Subcutaneous adipose tissue (tissue), 4 donors: ENCODE measurements around the gene NPNT. TPM values are rescaled to one million over a fixed set of nuclear protein-coding genes. Genes with fewer than 3 reads are reported as not detected.

Source experiments
- CTCF ChIP-seq: fragments of 450-650 bp; IDR thresholded peaks from one replicate; pipeline ENCODE4 v1.5.1; 2016; ENCODE audit warnings: low read depth, mild to moderate bottlenecking, control low read depth, antibody characterized with exemption, moderate library complexity
- total RNA-seq, 4 donors: library from RNA; depleted of rRNA; stranded (reverse); fragments of >200 nt; gene quantifications; one replicate each; pipeline ENCODE4 v1.1.0, GENCODE V29; 2016

NPNT gene, protein sequence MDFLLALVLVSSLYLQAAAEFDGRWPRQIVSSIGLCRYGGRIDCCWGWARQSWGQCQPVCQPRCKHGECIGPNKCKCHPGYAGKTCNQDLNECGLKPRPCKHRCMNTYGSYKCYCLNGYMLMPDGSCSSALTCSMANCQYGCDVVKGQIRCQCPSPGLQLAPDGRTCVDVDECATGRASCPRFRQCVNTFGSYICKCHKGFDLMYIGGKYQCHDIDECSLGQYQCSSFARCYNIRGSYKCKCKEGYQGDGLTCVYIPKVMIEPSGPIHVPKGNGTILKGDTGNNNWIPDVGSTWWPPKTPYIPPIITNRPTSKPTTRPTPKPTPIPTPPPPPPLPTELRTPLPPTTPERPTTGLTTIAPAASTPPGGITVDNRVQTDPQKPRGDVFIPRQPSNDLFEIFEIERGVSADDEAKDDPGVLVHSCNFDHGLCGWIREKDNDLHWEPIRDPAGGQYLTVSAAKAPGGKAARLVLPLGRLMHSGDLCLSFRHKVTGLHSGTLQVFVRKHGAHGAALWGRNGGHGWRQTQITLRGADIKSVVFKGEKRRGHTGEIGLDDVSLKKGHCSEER
- total RNA-seq = 10 to 100 TPM in 1 of 4 donors, 1 to 10 TPM in 3; 1.7 to 13.8 (median 3.6) TPM

DNA sequence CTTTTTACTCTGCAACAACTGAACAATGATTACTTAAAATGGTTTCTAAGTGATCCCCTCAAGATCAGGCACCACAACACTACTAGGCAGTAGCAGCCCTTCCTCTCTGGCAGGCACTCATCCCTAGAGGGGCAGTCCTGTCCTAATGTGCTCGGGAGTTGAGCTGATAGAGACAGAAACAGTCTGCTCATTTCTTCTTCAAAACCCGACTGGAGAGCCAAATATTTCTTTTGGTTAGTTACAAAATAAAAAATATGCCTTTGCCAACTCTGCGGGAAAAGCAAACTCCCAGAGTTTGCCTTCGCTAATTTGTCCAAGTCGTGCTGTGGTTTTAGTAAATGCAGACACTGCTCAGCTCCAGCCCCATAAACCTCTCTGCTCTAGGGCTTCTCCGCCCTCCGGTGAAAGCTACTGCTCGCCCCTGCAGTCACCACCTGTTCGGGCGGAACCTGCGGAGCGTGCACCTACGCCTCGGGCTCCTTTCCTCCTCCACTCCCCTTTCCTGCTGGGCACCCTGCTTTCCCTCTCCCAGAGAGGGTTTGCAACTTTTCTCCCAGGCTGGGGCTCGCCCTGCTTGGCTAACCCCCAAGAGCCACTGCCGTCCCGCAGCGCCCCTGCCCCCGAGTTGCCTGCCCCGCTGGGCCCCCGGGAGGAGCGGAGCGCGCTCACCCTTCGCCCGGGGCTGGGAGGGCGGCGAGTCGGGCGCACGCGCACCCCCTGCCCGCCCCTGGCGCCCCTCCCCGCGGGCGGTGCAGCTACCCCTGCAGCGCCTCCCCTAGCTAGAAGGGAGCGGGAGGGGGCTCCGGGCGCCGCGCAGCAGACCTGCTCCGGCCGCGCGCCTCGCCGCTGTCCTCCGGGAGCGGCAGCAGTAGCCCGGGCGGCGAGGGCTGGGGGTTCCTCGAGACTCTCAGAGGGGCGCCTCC lies at the start of gene NPNT:
TSS of gene NPNT (plus strand) at position 812 of the 923 bp plus-strand sequence. CDS start 182 bp downstream, outside the sequence.
- TF ChIP-seq CTCF = no peak

- no peak for TF ChIP-seq CTCF
These were observed 49.7 kb upstream of the NPNT start for GRCh38 chr4:105845559-105845958.

DNA sequence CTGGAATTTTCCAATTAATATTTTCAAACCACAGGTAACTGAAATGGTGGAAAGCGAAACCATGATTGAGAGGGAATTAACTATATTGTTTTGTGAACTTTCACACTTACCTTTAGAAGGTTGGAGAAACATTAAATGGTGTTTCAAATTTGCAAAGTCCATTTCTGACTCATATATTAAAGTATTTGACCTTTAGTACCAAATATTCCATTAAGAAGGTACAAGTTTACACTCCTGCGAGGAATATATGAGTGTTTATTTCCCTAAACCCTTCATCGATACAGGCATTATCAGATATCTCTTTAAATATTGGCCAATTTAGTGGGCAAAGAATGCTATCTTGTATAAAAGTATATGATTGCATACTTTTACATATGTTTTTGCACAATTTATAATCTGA lies 44.1 kb upstream of the NPNT start:
- TF ChIP-seq CTCF = no peak

GRCh38 chr4:105858466-105859040 lies 36.7 kb upstream of the NPNT start:
- TF ChIP-seq CTCF = no peak

GRCh38 chr4:105859233-105859632 lies 36.0 kb upstream of the NPNT start:
- no peak for TF ChIP-seq CTCF

GRCh38 chr4:105870963-105871362 lies 24.3 kb upstream of the NPNT start:
- TF ChIP-seq CTCF = no peak
